Astrocyte of the spinal cord (primary cell): Measurements from ENCODE around the gene CCDC185.

Experiments
- DNase-seq: peaks from one replicate; pipeline ENCODE4 v3.0.0; 2011; ENCODE audit warnings: low read depth, low spot score
- H3K4me3 ChIP-seq: 2 replicates; pipeline ENCODE4 v1.5.1; 2011; ENCODE audit warnings: low read depth, mild to moderate bottlenecking, low read length, moderate library complexity
- in situ Hi-C: cut with HindIII; loops from 2 replicates; pipeline ENCODE4 v1.10.0; 2017; ENCODE audit warnings: low sequenced_read_pairs
- TF ChIP-seq, protein P1 (sequence below): IDR thresholded peaks from 2 replicates; pipeline ENCODE4 v1.5.1; 2012; ENCODE audit warnings: low read depth, mild to moderate bottlenecking, low read length, inconsistent platforms

CCDC185 gene

DNA sequence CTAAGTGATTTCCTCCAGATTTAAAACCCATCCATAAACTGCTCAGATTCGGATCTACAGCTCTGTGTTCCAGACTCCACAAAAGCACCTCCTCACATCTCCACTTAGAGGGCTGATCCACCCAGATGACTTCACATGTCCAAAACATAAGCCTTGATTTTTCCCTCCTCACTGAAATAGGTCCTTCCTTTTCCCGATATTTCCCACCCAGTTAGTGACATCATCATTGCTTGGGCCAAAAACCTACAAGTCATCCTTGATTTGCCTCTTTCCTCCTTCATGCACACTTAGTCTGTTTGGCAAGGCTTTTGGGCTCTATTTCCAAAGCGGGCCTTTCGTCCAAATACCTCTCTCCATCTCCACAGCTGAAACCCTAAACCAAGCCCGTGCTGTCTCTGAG, 32.3 kb downstream of the CCDC185 start:
- TF ChIP-seq, protein P1, sequence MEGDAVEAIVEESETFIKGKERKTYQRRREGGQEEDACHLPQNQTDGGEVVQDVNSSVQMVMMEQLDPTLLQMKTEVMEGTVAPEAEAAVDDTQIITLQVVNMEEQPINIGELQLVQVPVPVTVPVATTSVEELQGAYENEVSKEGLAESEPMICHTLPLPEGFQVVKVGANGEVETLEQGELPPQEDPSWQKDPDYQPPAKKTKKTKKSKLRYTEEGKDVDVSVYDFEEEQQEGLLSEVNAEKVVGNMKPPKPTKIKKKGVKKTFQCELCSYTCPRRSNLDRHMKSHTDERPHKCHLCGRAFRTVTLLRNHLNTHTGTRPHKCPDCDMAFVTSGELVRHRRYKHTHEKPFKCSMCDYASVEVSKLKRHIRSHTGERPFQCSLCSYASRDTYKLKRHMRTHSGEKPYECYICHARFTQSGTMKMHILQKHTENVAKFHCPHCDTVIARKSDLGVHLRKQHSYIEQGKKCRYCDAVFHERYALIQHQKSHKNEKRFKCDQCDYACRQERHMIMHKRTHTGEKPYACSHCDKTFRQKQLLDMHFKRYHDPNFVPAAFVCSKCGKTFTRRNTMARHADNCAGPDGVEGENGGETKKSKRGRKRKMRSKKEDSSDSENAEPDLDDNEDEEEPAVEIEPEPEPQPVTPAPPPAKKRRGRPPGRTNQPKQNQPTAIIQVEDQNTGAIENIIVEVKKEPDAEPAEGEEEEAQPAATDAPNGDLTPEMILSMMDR: no peak
- in situ Hi-C loops: no loop called here
- no peak for DNase-seq
- no peak overlapping the region for H3K4me3 ChIP-seq

DNA sequence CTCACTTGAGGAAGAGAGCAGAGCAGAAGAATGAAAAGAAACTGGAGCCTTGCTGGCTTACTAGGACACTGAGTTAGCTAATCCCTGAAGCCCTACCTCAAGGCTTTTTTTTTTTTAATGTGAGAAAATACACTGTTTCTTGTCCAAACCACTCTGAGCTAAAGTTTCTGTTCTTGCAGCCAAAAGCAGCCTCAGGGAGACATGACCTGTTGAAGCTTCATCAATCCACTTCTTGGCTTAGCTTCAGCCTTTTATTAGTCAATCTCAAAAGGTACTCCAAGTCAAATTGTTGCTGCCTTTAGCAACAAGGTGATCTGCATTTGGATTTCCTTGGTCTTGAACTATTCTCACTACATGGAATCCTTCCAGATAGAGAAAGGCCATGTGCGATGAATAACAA, 33.7 kb downstream of the CCDC185 start:
- no peak overlapping the region for H3K4me3 ChIP-seq
- in situ Hi-C loops: no loop called here
- DNase-seq: no peak

DNA sequence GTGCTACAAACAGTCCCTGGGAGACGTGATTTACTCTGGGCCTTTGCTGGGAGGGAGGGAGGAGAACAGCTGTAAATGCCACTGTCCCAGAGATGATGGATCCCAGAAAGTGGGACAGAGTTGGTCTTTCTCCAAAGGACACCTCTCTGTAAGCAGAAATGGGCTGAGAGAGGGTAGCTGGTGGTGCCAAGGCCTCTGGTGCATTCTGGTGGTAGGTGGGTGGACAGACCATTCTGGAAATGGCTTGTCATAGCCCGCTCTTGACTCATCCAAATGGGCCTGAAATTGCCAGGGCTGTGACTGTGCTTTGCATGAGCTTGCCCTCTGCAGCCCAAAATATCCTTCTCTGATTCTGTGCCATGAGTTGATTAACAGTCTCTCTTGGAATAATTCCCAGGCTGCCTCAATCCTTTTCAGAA, 36.1 kb downstream of the CCDC185 start:
- TF ChIP-seq, protein P1: no peak
- in situ Hi-C loops: no loop called here
- DNase-seq: peak; percentile 13
- H3K4me3 ChIP-seq: no peak overlapping the region

More for the DNA sequence above, 33.7 kb downstream of the CCDC185 start:
- TF ChIP-seq, protein P1: no peak

DNA sequence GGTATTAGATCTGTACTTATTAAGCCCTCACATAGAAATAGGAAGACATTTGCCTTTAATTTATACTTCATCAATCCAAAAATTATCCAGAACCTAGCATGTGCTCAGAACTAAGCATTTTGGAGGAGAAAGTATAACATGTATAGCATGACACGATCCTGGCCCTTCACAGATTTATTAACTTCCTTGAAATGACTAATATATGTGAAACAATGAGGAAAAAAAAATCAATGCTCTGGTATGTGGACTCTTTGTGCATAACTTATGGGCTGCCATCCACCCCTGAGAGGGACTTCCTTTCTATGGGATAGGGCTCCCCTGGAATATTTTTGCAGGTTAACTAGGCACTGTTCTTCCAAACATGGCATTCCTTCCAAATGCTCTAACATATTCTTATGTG, 36.6 kb downstream of the CCDC185 start:
- no peak overlapping the region for H3K4me3 ChIP-seq
- in situ Hi-C loops: no loop called here
- TF ChIP-seq, protein P1: no peak
- DNase-seq: no peak

DNA sequence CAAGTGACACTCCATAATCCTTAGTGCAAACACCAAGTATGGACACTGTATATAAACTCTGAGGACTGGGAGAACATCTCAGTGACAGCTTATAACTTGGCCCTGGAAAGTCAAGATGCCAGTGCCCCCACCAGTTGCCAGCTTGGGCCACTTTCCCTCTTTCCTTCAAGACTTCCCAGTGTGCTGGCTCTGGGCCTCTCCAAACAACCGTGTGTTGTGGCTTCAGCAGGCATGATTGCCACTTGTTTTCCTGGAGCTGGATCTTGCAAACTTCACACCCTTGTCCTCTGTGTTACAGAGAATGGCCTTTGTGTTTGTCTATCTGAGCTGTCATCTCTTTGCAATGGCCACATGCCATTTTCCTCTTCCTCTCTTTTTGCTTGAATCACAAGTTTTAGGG, 37.0 kb downstream of the CCDC185 start:
- in situ Hi-C loops: no loop called here
- DNase-seq: no peak
- H3K4me3 ChIP-seq: no peak overlapping the region
- TF ChIP-seq, protein P1: no peak

DNA sequence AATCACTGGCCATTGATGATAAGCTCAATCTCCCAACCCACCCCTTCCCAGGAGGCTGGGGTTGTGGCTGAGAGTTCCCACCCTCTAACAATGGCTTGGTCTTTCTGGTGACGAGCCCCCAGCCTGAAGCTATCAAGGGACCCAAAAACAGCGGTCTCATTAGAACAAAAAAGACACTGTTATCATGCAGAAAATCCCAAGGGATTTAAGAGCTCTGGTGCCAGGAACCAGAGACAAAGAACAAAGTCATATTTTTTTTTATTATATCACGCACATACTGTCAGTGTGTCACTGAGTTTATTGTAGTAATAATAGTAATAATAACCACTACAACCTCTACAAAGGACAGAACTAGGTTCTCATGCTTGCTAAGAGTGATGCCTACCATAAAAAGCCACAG, 43.9 kb downstream of the CCDC185 start:
- DNase-seq: no peak
- TF ChIP-seq, protein P1: no peak
- H3K4me3 ChIP-seq: no peak overlapping the region
- in situ Hi-C loops: no loop called here

DNA sequence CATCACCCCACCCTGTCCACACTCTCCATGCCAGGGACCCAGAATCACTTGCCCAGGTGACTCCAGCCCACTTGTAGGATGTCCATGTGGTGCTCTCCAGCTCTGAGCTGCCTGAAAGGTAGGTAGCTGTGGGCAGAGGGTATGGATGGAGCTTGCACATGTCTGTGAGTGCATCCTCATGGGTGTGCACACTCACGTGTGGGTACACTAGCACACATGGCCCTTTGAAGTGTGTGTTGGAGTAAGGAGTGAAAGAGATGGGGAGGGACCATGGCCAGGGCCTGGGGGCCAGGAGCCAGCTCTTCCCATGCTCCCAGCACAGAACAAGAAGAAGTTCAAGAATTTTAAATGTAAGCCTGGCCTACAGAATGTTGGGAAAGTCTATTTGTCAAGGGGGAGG, 50.2 kb downstream of the CCDC185 start:
- in situ Hi-C loops: no loop called here
- no peak for DNase-seq
- H3K4me3 ChIP-seq: no peak overlapping the region
- TF ChIP-seq, protein P1: no peak
